Panc1 (cell line): Measurements from ENCODE around the gene DCC.

Experiments used
- POLR2AphosphoS5 ChIP-seq: IDR thresholded peaks from 2 replicates; pipeline ENCODE4 v1.6.1; 2012; ENCODE audit warnings: mild to moderate bottlenecking, low read depth, low read length, moderate library complexity
- SIN3A ChIP-seq: IDR thresholded peaks from 2 replicates; pipeline ENCODE4 v1.6.1; 2012; ENCODE audit warnings: low read depth, mild to moderate bottlenecking, low read length, moderate library complexity, borderline replicate concordance; ENCODE audit not compliant: insufficient read depth
- TF ChIP-seq, protein P1 (sequence below): fragments of 450-650 bp; IDR thresholded peaks from 2 replicates; pipeline ENCODE4 v1.5.1; 2017; ENCODE audit warnings: mild to moderate bottlenecking

DNA sequence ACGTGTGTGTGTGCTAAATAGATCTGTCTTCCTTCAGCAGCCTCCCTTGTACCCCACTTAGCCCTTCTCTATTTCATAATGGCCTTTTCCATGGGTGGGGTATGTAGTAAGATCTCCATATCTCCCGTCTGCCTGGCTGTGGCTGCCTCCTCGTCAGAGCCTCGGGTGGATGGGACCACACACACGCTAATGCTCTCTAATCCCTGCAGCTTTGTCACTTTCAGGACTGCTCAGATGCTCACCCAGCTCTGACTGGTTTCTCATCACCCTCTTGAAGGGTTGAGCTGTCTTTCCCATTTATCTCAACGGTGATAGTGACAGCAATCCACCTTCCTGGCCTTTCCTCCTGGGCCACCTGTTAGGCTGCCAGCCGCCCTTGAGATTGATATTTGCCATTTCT is 95.3 kb downstream of the DCC start:
- TF ChIP-seq, protein P1, sequence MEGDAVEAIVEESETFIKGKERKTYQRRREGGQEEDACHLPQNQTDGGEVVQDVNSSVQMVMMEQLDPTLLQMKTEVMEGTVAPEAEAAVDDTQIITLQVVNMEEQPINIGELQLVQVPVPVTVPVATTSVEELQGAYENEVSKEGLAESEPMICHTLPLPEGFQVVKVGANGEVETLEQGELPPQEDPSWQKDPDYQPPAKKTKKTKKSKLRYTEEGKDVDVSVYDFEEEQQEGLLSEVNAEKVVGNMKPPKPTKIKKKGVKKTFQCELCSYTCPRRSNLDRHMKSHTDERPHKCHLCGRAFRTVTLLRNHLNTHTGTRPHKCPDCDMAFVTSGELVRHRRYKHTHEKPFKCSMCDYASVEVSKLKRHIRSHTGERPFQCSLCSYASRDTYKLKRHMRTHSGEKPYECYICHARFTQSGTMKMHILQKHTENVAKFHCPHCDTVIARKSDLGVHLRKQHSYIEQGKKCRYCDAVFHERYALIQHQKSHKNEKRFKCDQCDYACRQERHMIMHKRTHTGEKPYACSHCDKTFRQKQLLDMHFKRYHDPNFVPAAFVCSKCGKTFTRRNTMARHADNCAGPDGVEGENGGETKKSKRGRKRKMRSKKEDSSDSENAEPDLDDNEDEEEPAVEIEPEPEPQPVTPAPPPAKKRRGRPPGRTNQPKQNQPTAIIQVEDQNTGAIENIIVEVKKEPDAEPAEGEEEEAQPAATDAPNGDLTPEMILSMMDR: no peak
- no peak for TF ChIP-seq POLR2AphosphoS5
- TF ChIP-seq SIN3A: no peak
